Body of pancreas (tissue), 4 donors: ENCODE data around the gene SGPL1.

Experiments used
- CTCF ChIP-seq, 7 experiments: fragments of 450-650 bp in 4 of 7; fragments of 200-600 bp in 3 of 7; sonication (generic) in 3 of 7; IDR thresholded peaks; one replicate each; pipeline ENCODE4 v1.5.1; 2016 to 2019; ENCODE audit warnings: antibody characterized with exemption in 7 of 7
- POLR2A ChIP-seq, 3 donors: fragments of 450-650 bp; IDR thresholded peaks; one replicate each; pipeline ENCODE4 v1.6.1; 2016; ENCODE audit warnings: antibody characterized with exemption in 3 of 3, mild to moderate bottlenecking in 2 of 3

GRCh38 chr10:70832221-70832620 lies 16.5 kb downstream of the SGPL1 start:
- TF ChIP-seq CTCF (IDR thresholded peaks at IDR 0.05) (no peak), POLR2A (IDR thresholded peaks at IDR 0.05) (no peak)
